OCI-LY3 (cell line): ENCODE measurements around the gene B3GNT9.
"Not testable (repeated sequence)": the region's sequence is repeated elsewhere in the genome, so short reads cannot be mapped to it uniquely, and the experiment has no call there.

Source experiments
- H2AFZ ChIP-seq: fragments of 200-600, 300-600 bp; shearing (Covaris generic); 2 replicates; pipeline ENCODE4 v1.6.0; 2014; ENCODE audit warnings: antibody characterized with exemption, low read depth, low read length
- H3K27ac ChIP-seq: fragments of 200-600, 300-600 bp; sonication (generic); 2 replicates; pipeline ENCODE4 v1.5.1; 2014; ENCODE audit warnings: mild to moderate bottlenecking, low read length, moderate library complexity, mixed read lengths
- H3K27me3 ChIP-seq: fragments of 200-600, 300-600 bp; sonication (generic); 2 replicates; pipeline ENCODE4 v1.6.1; 2014; ENCODE audit warnings: low read depth, low read length, mixed read lengths
- H3K36me3 ChIP-seq: fragments of 200-600, 300-600 bp; sonication (generic); replicated peaks from 2 replicates; pipeline ENCODE3; 2014; ENCODE audit warnings: low read depth, low read length, mixed read lengths
- H3K4me1 ChIP-seq: fragments of 300-600, 200-600 bp; sonication (generic); 2 replicates; pipeline ENCODE4 v1.6.1; 2014; ENCODE audit warnings: low read length, mixed read lengths
- H3K4me2 ChIP-seq: fragments of 200-600, 300-600 bp; sonication (generic); 2 replicates; pipeline ENCODE4 v1.6.1; 2014; ENCODE audit warnings: low read length, mixed read lengths
- H3K4me3 ChIP-seq: fragments of 300-600, 200-600 bp; sonication (generic); 2 replicates; pipeline ENCODE4 v1.5.1; 2014; ENCODE audit warnings: antibody characterized with exemption, mild to moderate bottlenecking, low read length, moderate library complexity
- H3K79me2 ChIP-seq: fragments of 300-600, 200-600 bp; shearing (Covaris generic); 2 replicates; pipeline ENCODE4 v1.6.1; 2014; ENCODE audit warnings: mild to moderate bottlenecking, low read length, mixed read lengths
- H3K9ac ChIP-seq: fragments of 300-600, 200-600 bp; shearing (Covaris generic); 2 replicates; pipeline ENCODE4 v1.6.0; 2014; ENCODE audit warnings: mild to moderate bottlenecking, low read length, moderate library complexity
- H3K9me3 ChIP-seq: fragments of 200-600, 300-600 bp; shearing (Covaris generic); 2 replicates; pipeline ENCODE4 v1.6.1; 2014; ENCODE audit warnings: low read length, mixed read lengths; ENCODE audit not compliant: insufficient read depth
- H4K20me1 ChIP-seq: fragments of 200-600, 300-600 bp; sonication (generic); 2 replicates; pipeline ENCODE4 v1.6.1; 2016; ENCODE audit warnings: low read length, mixed read lengths; ENCODE audit not compliant: insufficient read depth
- EZH2phosphoT487 ChIP-seq: fragments of 200-600 bp; shearing (Covaris generic); IDR thresholded peaks from 2 replicates; pipeline ENCODE4 v1.6.1; 2018; ENCODE audit warnings: antibody characterized with exemption, mixed run types, low read depth
- TF ChIP-seq, protein P1 (sequence below): fragments of 200-600, 300-600 bp; sonication (generic); IDR thresholded peaks from 2 replicates; pipeline ENCODE4 v1.5.1; 2014; ENCODE audit warnings: antibody characterized with exemption, low read length, low read depth

Gene B3GNT9

DNA sequence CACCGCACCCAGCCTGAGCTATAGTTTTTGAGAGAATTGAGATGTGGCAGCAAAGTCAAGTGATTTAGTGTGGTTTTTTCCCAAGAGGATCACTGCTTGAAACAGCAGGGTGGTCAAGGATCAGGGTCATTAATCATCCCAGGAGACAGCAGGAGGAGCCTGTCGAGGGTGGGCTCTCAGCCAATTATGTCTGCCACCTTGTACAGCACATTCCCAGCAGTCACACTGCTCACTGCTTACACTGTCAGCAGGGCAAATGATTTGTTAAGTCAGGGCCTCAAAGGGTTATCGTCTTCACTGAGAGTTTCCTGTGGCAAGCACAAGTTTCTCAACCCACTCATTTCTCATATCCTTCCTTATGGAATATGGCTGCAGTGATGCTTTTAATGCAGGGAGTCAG is 13.2 kb downstream of the B3GNT9 start:
- H3K36me3 ChIP-seq: peaks cover 36% of the 10 kb centered on the region
- H3K27me3 ChIP-seq: no peaks in the 10 kb centered on the region
- no peaks in the 10 kb centered on the region for H4K20me1 ChIP-seq
- no peak overlapping the region for H3K4me2 ChIP-seq
- H3K79me2 ChIP-seq: no peaks in the 10 kb centered on the region
- H2AFZ ChIP-seq: no peak overlapping the region
- no peak overlapping the region for H3K4me3 ChIP-seq
- no peak overlapping the region for H3K9ac ChIP-seq
- no peak for TF ChIP-seq EZH2phosphoT487
- TF ChIP-seq, protein P1, sequence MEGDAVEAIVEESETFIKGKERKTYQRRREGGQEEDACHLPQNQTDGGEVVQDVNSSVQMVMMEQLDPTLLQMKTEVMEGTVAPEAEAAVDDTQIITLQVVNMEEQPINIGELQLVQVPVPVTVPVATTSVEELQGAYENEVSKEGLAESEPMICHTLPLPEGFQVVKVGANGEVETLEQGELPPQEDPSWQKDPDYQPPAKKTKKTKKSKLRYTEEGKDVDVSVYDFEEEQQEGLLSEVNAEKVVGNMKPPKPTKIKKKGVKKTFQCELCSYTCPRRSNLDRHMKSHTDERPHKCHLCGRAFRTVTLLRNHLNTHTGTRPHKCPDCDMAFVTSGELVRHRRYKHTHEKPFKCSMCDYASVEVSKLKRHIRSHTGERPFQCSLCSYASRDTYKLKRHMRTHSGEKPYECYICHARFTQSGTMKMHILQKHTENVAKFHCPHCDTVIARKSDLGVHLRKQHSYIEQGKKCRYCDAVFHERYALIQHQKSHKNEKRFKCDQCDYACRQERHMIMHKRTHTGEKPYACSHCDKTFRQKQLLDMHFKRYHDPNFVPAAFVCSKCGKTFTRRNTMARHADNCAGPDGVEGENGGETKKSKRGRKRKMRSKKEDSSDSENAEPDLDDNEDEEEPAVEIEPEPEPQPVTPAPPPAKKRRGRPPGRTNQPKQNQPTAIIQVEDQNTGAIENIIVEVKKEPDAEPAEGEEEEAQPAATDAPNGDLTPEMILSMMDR: no peak
- no peaks in the 10 kb centered on the region for H3K9me3 ChIP-seq
- no peaks in the 10 kb centered on the region for H3K4me1 ChIP-seq
- no peak overlapping the region for H3K27ac ChIP-seq

DNA sequence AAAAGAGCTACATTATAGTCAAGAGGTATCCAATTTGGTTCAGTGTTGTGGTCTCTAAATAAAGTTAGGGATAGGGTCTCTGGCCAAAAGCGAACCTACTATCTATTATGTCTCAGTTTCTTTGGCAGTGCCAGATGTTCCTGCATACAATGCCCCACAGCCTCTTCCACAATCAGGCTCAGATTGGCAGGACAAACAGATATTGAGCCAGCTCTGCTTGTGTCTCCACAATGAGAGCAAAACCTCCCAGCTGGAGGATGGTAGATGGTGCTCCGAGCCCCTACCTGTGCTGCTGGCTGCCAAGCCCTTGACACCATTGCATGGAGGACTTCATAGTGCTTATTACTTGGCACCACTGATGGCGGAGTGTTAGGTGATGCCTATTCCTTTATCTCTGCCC is 21.4 kb downstream of the B3GNT9 start:
- Histone ChIP-seq H2AFZ (no peak overlapping the region), H3K4me2 (no peak overlapping the region), H3K4me1 (no peaks in the 10 kb centered on the region), H3K36me3 (peaks cover 18% of the 10 kb centered on the region), H3K9me3 (no peaks in the 10 kb centered on the region), H3K79me2 (no peaks in the 10 kb centered on the region), H3K4me3 (no peak overlapping the region), H3K9ac (no peak overlapping the region), H3K27ac (no peak overlapping the region), H3K27me3 (no peaks in the 10 kb centered on the region), H4K20me1 (no peaks in the 10 kb centered on the region; the same call in 1 of the 2 replicates)
- TF ChIP-seq, protein P1: no peak
- TF ChIP-seq EZH2phosphoT487: no peak

DNA sequence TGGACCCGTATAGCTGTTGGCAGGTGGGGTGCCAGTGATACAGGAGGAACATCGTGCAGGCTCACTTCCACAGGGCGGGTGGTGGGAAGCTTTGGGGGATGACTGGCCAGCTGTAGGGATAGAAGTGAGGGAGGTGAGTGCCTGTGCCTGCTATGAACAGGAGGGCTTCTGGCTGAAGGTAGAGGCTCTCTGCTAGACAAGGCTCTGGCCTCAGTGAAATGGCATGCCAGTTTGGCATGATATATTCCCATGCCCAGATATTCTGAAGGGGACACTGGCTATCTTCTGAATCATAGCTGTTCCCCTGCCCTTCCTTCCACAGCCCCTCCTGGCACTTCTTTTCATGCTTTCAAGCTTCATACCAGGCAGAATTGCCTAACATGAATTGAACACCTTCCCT is 21.9 kb downstream of the B3GNT9 start:
- Histone ChIP-seq H4K20me1 (no peaks in the 10 kb centered on the region; the same call in 1 of the 2 replicates), H2AFZ (no peak overlapping the region), H3K4me3 (no peak overlapping the region), H3K4me2 (no peak overlapping the region), H3K9me3 (no peaks in the 10 kb centered on the region), H3K9ac (no peak overlapping the region), H3K79me2 (no peaks in the 10 kb centered on the region), H3K36me3 (peaks cover 23% of the 10 kb centered on the region), H3K27ac (no peak overlapping the region), H3K27me3 (no peaks in the 10 kb centered on the region), H3K4me1 (no peaks in the 10 kb centered on the region)
- TF ChIP-seq, protein P1: no peak
- no peak for TF ChIP-seq EZH2phosphoT487

DNA sequence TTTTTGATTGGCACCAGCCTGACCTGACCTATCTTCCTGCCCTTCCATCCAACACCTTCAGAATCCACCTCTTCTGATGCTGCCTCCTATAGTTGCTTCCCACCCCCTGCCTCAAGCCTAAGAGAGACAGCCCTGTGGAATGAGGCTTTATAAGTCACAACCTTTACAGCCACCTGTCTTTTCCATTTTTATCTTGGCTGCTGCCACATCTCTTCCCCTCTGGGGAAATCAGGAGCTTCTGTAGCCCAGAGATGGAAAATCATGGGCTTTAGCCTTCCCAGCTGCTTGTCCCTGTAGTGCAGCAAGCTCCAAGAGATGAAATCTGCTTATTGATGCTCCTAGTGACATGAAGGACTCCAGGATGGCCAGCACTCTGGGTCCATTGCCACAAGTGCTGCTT is 22.4 kb downstream of the B3GNT9 start:
- H3K9me3 ChIP-seq: no peaks in the 10 kb centered on the region
- H3K27ac ChIP-seq: no peak overlapping the region
- H3K36me3 ChIP-seq: peaks cover 23% of the 10 kb centered on the region
- H4K20me1 ChIP-seq: no peaks in the 10 kb centered on the region; the same call in 1 of the 2 replicates
- no peaks in the 10 kb centered on the region for H3K27me3 ChIP-seq
- no peaks in the 10 kb centered on the region for H3K4me1 ChIP-seq
- H3K4me2 ChIP-seq: no peak overlapping the region
- H3K4me3 ChIP-seq: no peak overlapping the region
- no peak overlapping the region for H3K9ac ChIP-seq
- H2AFZ ChIP-seq: no peak overlapping the region
- no peaks in the 10 kb centered on the region for H3K79me2 ChIP-seq
- TF ChIP-seq, protein P1: no peak
- TF ChIP-seq EZH2phosphoT487: no peak

DNA sequence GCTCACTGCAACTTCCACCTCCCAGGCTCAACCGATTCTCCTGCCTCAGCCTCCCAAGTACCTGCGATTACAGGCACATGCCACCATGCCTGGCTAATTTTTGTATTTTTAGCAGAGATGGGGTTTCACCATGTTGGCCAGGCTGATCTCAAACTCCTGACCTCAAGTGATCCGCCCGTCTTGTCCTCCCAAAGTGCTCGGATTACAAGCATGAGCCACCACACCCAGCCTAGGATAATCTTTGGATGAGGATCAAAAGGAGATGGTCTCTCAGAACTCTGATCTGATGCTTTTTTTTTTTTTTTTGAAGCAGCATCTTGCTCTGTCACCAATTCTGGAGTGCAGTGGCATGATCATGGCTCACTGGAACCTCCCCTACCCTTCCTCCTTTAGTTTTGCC is 28.0 kb downstream of the B3GNT9 start:
- H3K9me3 ChIP-seq, H3K4me3 ChIP-seq, H2AFZ ChIP-seq, H4K20me1 ChIP-seq, H3K79me2 ChIP-seq, H3K27me3 ChIP-seq, H3K4me1 ChIP-seq, H3K4me2 ChIP-seq, H3K27ac ChIP-seq, H3K9ac ChIP-seq: not testable (repeated sequence)
- H3K36me3 ChIP-seq: peaks cover 17% of the 10 kb centered on the region
